Cardiac muscle cell (in vitro differentiated cells and primary cell): ENCODE data around the gene TAS2R14. TPM values are rescaled to one million over a fixed set of nuclear protein-coding genes. Genes with fewer than 3 reads are reported as not detected.

Experiments
- DNase-seq, 2 donors: peaks; one replicate each; pipeline versions ENCODE4 v3.0.0 to v3.0.0-alpha.2; 2010 to 2017; ENCODE audit warnings: low read depth in 1 of 2, low spot score in 1 of 2
- H3K27ac ChIP-seq: fragments of 200-600 bp; sonication (generic); 2 replicates; pipeline ENCODE4 v1.5.1; 2016
- H3K27me3 ChIP-seq: fragments of 200-600 bp; sonication (generic); 2 replicates; pipeline ENCODE4 v1.6.0; 2016; ENCODE audit warnings: control low read depth
- H3K36me3 ChIP-seq: fragments of 200-600 bp; sonication (generic); 2 replicates; pipeline ENCODE4 v1.5.1; 2016; ENCODE audit warnings: control low read depth
- H3K4me1 ChIP-seq: fragments of 200-600 bp; sonication (generic); 2 replicates; pipeline ENCODE4 v1.8.1; 2017; ENCODE audit warnings: low read depth, mild to moderate bottlenecking, mixed run types
- H3K4me3 ChIP-seq: fragments of 200-600 bp; sonication (generic); 2 replicates; pipeline ENCODE4 v1.5.1; 2016; ENCODE audit warnings: mild to moderate bottlenecking
- H3K9me3 ChIP-seq: fragments of 200-600 bp; sonication (generic); 2 replicates; pipeline ENCODE4 v1.5.1; 2017; ENCODE audit warnings: low read depth, mild to moderate bottlenecking, control low read depth
- CTCF ChIP-seq: IDR thresholded peaks from 2 replicates; pipeline ENCODE4 v1.5.1; 2012; ENCODE audit warnings: low read depth, mild to moderate bottlenecking, low read length
- polyA plus RNA-seq: library from polyadenylated mRNA; unstranded; fragments of >200 nt; fragmentation: Nextera tagmentation; extraction: Ambion mirVana; gene quantifications from 2 replicates; pipeline ENCODE4 v1.2.1, GENCODE V29; 2016
- total RNA-seq: library from RNA; depleted of rRNA; stranded (reverse); fragments of >200 nt; gene quantifications from 2 replicates; pipeline ENCODE4 v1.2.3, GENCODE V29; 2016

TAS2R14 gene
- total and polyA plus RNA-seq, 2 experiments from 2014 or later: 3.0 to 3.2 TPM

GRCh38 chr12:10910380-10910779 is 28.7 kb downstream of the TAS2R14 start:
- DNase-seq: no peak
- no peak for TF ChIP-seq CTCF
- H3K9me3 ChIP-seq: no peaks in the 10 kb centered on the region
- H3K27me3 ChIP-seq: no peaks in the 10 kb centered on the region
- H3K27ac ChIP-seq: no peak overlapping the region
- H3K36me3 ChIP-seq: no peaks in the 10 kb centered on the region
- H3K4me3 ChIP-seq: no peak overlapping the region
- peaks cover 11% of the 10 kb centered on the region for H3K4me1 ChIP-seq

- Histone ChIP-seq H3K4me3 (no peak within 1 kb of the TSS), H3K36me3 (no peaks in the 10 kb centered on the region), H3K4me1 (peaks cover 11% of the 10 kb centered on the region), H3K27ac (no peak within 1 kb of the TSS), H3K9me3 (no peaks in the 10 kb centered on the region), H3K27me3 (no peaks in the 10 kb centered on the region)
- DNase-seq: no peak
- TF ChIP-seq CTCF: no peak
Measured at GRCh38 chr12:10909462-10909861, 29.6 kb downstream of the TAS2R14 start, which contains the start of gene TAS2R13. Gene TAS2R13 (minus strand): TSS chr12:10909562. CDS start chr12:10909298, 264 bp downstream.

- no peak for DNase-seq
- no peak for TF ChIP-seq CTCF
- Histone ChIP-seq H3K27me3 (no peaks in the 10 kb centered on the region), H3K9me3 (no peaks in the 10 kb centered on the region), H3K4me3 (no peak overlapping the region), H3K27ac (no peak overlapping the region), H3K36me3 (no peaks in the 10 kb centered on the region), H3K4me1 (no peaks in the 10 kb centered on the region)
Measured at GRCh38 chr12:10904686-10905085, 34.4 kb downstream of the TAS2R14 start.

GRCh38 chr12:10901427-10901826 is 37.6 kb downstream of the TAS2R14 start:
- no peak overlapping the region for H3K4me3 ChIP-seq
- no peaks in the 10 kb centered on the region for H3K27me3 ChIP-seq
- TF ChIP-seq CTCF: no peak

GRCh38 chr12:10900972-10901371 is 38.1 kb downstream of the TAS2R14 start:
- H3K36me3 ChIP-seq: no peaks in the 10 kb centered on the region
- no peaks in the 10 kb centered on the region for H3K4me1 ChIP-seq
- no peaks in the 10 kb centered on the region for H3K9me3 ChIP-seq
- H3K27ac ChIP-seq: no peak overlapping the region
- H3K4me3 ChIP-seq: no peak overlapping the region
- TF ChIP-seq CTCF: no peak
- DNase-seq: no peak
- H3K27me3 ChIP-seq: no peaks in the 10 kb centered on the region

More at GRCh38 chr12:10901427-10901826, 37.6 kb downstream of the TAS2R14 start:
- Histone ChIP-seq H3K9me3 (no peaks in the 10 kb centered on the region), H3K4me1 (no peaks in the 10 kb centered on the region), H3K36me3 (no peaks in the 10 kb centered on the region), H3K27ac (no peak overlapping the region)
- peak in 1 of 2 donors; percentile 6 for DNase-seq

GRCh38 chr12:10900530-10900929 is 38.5 kb downstream of the TAS2R14 start:
- H3K27me3 ChIP-seq: no peaks in the 10 kb centered on the region
- H3K27ac ChIP-seq: no peak overlapping the region
- no peak for DNase-seq
- no peaks in the 10 kb centered on the region for H3K9me3 ChIP-seq
- H3K36me3 ChIP-seq: no peaks in the 10 kb centered on the region
- H3K4me1 ChIP-seq: no peaks in the 10 kb centered on the region
- H3K4me3 ChIP-seq: no peak overlapping the region
- no peak for TF ChIP-seq CTCF
